GM21367 (cell line): ENCODE measurements around the gene HOXB5.

ENCODE experiments used
- ATAC-seq: cut with Tn5 transposase; IDR thresholded peaks from one replicate; pipeline ENCODE4 v1.9.1; 2021; ENCODE audit not compliant: unreplicated experiment

HOXB5 gene

DNA sequence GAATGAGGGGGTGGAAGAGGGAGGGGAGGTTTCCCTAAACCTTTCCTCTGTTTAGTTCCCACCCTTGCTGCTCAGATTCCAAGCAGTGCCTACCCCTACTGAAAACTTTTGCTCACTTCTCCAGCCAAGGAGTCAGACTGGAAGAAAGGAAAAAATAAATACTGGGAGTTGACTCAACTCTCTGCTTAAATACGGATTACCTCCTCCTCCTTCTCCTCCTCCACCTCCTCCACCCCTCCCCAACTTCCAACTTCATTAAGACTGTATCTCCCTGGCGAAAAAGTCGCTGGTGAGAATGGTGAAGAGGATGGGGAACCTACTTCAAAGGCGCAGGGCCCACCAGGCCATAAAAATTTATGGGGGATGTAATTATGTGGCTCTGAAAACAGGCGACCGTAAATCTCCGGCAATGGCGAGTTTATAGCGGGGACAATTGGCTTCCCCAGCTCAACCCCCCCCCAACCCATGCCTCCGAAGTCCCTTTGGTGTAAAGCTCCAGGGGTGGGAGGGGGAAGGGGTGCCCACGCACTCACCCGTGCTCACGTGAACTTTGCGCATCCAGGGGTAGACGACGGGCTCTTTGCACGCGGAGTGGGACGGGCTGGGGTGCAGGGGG lies 16.1 kb downstream of the HOXB5 start:
- ATAC-seq, result no peak

- ATAC-seq, result no peak
Measured at GRCh38 chr17:48576479-48577309, 16.9 kb downstream of the HOXB5 start.

- ATAC-seq, result no peak
Measured at GRCh38 chr17:48575673-48576478, 17.7 kb downstream of the HOXB5 start.

DNA sequence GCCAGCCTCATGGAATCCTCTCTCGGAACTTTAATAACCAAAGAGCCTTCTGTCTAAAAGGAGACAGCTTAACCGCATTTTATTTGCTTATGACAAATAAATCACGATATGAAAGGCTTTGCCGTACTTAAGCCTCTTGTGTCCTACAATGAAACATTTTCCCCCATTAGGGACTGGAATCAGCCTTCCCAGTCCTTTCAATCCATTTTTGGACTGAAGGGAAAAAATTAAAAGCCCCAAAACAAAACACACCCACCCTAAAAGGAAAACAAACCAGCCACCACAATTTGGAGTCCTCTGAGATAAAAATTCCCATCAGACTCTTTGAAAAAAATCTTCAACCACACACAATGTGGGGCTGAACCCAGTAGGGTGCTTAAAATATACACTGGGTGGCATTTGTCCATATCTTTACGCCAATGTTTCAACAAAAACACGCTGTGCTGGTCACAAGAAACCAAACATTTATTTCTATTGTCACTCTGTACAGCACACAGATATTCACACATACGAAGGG lies 18.5 kb downstream of the HOXB5 start:
- ATAC-seq, result no peak

- ATAC-seq, result no peak
Measured at GRCh38 chr17:48574505-48575065, 19.0 kb downstream of the HOXB5 start.

DNA sequence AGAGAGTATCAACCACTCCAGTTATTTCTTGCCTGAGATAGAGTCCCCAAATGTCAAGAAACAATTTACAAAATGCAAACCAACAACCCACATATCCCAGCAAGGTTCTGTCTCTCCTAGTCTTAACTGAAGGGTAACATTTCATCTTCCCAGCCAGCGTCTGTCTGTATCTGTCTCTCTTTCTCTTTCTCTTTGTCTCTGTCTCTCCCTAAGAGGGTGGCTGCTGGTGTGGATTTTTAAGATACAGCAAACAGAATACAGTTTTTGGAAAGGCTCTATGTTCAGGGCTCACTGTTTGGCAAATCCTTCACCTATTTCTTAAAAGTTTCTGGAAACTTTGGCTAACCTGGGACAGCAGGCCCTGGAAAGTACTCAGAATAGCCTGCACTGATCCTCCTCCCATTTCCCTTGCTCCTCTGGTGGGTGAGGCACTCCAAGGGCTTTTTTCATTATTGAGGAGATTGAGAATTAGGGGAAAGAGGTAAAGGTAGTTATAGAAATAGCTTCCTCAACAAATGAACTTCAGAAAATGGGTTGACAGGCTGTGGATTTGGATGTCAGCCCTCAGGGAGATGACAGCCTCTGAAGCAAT lies 21.7 kb downstream of the HOXB5 start:
- ATAC-seq, result no peak

- ATAC-seq, result no peak
Measured at GRCh38 chr17:48571024-48571818, 22.4 kb downstream of the HOXB5 start.

- ATAC-seq, result no peak
Measured at GRCh38 chr17:48570325-48571023, 23.1 kb downstream of the HOXB5 start.

DNA sequence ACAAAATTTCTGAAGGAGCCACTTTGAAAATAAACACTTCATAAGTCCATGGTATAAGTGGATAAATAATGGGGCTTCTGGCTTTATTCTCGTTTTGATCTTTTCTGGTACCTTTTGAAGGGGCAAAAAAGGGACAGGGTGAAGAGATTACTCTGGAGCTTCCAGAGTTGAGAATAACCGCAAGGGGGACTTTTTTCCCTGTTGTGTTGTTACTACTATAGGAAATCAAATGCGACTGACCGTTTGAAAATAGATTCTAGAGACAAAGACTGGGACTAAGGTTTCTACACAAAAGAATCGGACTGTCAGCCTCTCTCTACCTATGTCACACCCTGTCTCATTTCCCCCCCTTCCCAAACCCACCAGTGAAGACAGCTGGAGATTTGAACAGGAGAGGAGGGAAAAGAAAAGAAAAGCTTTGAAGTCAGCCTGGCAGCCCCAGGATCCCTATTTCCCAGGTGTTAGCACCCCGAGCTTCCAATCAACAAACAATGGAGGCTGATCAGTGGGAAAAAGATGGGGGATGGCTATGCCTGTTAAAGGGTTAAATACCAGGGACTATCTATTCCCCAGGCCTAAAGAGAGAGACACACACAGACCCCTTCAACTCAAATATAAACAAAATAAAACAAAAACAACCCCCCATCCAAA lies 23.8 kb downstream of the HOXB5 start:
- no peak for ATAC-seq

DNA sequence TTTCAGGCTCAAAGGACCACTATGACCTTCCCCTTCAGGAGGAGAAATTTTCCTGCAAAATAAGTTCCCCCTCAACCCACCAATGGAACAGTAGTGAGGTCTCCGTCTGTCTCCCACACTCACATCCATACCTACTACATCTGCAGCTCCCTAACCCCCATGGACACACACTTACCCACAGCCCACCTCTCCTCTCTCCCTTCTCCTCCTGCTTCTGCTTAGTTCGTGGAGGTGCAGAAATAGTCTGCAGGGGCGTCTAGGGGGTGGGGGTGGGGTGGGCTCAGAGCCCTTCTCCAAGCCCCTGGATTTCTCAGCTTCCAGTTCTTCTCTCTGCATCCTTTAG lies 24.4 kb downstream of the HOXB5 start:
- ATAC-seq, result no peak

DNA sequence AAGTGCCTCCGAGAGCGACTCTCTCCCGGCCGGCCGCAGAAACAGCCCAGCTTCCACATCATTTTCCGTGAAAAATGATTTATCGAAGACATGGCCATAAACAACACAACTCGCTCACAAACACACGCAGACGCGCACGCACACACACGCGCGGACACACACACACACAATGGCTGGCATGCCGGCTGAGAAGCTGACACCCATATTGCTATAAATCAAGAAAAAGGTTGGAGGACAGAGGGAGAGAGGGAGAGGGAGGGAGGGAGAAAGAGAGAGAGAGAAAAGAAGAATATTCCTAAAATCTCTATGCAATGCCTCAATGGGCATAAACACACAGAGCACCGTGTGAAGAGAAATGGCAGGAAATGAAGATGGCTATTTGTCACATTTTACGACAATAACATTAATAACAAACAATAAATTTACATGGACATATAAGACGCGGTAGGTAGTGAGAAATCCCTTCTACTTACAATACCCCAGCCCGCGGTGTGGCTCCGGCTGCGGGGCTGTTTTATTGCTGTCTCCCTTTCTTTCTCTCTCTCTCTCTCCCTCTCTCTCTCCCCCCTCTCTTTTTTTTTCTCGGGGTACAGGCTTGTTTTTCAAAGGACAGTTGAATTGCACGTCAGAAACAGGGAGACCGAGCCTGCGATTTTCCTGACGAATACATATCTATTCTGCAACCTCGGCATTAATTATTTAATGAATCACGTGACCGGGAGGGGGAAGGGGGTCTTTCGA lies 24.9 kb downstream of the HOXB5 start:
- ATAC-seq, result no peak

DNA sequence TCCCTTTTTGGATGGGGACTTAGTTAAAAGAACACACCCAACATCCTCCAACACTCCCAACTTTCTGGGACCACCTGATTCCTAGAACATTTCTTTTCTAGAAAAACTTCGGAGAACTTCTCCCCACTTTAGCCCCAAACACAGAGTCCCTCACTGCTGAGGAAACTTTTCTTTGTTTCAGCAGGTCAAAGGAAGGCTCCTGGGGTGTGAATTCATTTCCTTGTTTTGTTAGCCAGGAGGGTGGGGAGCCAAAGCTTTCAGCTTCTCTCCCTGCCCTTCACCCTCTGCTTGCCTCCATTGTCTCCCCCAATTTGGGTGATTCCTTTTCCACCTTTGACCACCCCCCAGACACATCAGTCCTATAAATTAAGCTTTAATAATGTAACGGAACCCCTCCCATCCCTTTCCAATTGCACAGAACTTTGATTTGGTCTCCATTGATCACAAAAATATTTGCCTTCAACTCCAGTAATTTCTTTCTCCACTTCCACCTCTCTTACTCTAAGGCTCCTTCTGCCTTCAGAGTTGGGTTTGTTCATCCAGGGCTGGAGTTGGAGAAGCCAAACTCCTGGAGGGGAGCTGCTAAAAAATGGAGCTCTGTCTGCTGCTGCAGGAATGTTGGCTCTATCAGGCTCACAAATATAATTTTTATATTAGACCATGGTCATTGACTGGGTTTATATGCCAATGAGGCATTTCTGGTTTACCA lies 25.8 kb downstream of the HOXB5 start:
- no peak for ATAC-seq

DNA sequence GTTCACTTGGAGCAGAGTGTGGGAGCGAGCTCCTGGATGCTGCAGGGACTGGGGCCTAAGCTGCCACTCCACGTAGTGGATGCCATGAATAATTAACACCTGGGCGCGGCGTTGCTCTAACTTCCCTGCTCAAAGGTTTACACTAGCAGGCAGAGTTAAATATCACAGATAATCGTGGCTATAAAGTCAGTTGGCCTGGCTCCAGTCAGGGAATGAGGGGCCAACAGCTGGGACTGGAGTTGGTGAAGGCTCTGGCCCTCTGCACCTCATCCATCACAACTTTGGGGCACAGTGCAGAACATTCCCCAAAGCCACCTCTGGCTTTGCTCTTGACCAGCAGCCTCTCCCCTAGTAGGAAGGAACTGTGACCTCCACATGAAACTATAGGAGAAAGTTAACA lies 26.4 kb downstream of the HOXB5 start:
- no peak for ATAC-seq

DNA sequence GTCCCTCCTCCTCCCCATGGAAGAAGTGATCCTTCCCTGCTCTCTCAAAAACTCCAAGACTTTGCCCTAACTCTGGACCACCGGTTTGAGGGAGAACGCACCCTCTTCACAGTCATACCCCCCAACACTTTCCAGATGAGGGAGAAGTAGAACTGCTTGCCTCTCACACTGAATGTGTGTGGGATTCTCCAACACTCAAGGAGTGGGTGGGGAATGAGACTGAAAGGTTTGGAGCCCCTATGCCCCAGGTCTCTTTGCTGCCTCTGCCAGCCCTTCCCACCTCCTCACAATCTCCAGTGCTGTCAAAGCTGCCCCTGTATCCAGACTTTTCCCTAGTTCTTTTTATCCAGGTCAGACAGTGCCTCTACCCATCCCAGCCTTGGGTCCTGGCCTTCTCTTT lies 26.9 kb downstream of the HOXB5 start:
- no peak for ATAC-seq

DNA sequence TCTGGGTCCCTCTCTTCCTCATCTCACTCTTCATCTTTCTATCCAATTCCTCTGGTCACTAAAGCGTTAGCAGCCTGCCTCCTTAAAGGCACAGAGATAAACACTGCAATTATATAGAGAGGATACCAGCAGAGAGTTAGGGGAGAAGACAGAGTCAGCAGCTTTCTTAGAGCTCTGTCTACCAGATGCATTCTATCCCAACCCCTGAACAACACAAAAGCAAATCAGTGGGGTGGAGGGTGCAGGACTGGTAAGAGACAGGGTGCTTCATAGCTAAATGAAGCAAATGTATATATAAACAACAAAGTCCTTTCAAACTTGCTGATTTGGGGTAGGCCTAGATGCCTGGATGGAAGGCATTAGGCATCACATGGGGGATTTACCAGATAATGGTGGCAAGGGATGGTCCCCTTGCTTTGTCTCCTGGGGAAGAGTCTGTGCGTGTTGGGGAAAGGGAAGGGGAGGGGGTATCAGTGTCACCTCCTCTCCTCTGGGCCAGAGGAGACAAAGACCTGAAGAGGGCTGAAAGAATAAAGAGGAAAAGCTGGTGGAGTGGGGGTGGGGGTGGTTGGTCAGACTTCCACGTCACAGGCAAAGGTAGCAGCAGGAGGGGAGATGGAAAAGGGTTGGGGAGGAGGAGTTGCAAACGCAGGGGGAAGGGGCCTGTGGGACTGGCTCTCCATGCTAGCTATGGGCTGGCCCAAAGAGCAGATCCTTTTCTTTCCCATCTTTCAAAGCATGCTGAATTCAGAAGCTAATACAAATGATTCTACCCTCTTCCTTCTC lies 27.5 kb downstream of the HOXB5 start:
- ATAC-seq, result no peak

- ATAC-seq, result no peak
Measured at GRCh38 chr17:48565022-48565554, 28.5 kb downstream of the HOXB5 start.
